GM12801 (cell line): ENCODE measurements around the gene AGO1.

Source experiments
- CTCF ChIP-seq: IDR thresholded peaks from one replicate; pipeline ENCODE4 v1.5.1; 2011; ENCODE audit warnings: control low read depth; ENCODE audit not compliant: insufficient read length; ENCODE audit errors: extremely low read depth

AGO1 gene

DNA sequence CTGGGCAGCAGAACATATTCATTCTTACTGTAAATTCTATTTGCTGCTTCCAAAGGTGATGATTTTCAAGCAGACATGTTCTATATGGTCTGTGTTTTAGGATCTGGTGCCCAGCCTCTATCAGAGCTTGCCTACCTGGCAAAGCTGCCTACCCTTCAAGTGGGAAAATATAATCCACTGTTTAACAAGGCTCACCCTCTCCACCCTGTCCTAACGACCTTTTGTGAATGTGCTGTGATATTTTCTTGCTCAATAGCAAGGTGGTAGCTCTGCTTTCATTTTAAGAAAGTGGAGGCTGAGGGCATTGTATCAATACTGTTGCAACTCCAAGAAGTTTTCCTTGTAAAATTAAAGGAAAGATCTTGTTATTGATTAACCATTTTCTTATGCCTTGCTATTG is 26.0 kb upstream of the AGO1 start:
- TF ChIP-seq CTCF = no peak

DNA sequence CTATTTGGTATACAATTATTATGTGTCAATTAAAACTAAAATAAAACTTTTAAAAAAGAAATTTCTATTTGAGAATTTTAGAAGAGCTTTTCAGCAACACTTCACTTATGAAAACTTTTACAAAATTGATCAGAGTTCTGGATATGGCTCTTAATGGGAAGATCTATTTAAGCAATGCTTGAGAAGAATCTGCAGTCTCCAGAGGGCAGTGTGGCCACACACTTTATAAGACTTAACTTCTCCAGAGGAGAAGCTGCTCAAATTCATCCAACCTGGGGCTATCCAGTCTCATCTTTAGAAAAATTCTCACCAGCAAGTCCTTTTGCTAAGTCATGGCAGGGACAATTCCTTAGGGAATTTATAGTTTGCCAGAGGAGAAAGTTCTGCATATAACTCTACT is 25.2 kb upstream of the AGO1 start:
- no peak for TF ChIP-seq CTCF

DNA sequence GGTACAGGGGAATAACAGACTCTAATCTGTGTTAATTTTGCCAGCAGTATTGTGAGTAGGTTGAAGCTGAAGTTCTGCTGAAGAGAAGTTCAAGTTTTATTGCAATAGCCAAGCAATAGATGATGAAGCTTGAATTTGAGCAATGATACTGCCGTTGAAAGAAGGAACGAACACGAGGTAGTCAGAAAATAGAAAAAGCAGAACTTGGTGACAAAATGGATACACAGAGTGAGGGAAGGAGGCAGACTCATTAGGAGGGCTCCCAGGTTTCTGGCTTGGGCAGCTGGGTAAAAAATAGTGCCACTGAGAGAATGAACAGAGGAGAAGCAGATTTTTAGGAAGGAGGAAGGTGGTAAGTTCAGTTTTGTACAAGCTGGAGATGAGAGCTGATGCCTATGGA is 22.3 kb upstream of the AGO1 start:
- no peak for TF ChIP-seq CTCF

- TF ChIP-seq CTCF = no peak
Measured at GRCh38 chr1:35863136-35863535, 19.9 kb upstream of the AGO1 start.

DNA sequence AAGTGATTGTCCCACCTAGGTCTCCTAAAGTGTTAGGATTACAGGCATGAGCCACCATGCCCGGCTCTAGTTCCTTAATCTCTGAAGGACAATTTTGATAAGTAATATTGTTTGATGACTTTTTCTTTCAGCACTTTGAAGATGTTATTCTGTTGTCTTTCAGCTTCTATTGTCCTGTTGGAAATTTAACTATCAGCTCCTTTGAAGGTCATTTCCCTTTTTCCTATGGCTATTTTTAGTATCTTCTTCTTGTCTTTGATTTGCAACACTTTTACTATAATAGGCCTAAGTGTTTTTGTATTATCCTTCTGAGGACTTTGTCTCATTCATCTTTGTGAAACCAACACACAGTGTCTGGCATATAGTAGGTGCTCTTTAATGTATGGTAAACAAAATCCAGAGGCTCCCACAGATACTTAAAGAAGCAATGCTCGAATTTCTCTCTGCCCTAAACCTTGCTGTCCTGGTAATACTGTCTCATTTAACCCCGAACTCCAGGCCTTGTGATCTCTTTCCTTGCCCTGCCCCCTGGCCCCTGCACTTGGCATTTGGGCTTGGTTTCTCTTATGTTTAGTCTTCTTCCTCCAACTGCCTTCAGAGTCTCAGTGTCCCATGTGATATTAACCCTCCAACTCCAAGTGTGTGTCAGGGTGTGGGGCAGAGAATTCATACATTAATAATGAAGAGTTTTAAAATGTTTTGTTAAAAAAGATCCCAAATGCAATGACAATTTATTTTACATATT is 19.0 kb upstream of the AGO1 start:
- TF ChIP-seq CTCF = no peak

DNA sequence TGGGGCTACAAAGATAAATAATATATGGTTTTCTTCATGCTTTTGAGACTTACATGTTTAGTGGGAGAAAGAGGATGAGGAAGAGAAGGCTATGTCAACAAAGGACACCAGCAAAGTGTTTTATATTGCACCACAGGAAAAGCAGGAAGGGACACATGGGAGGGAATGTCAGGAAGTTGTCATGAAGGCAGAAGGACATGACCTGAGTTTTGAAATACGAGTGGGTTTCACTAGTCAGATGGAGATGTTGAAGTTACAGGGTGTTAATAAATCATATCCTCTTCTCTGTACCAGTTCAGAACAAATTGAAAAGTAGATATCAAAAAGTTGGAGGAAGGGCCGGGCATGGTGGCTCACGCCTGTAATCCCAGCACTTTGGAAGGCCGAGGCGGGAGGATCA is 18.2 kb upstream of the AGO1 start:
- TF ChIP-seq CTCF = no peak

- no peak for TF ChIP-seq CTCF
Measured at GRCh38 chr1:35866991-35867390, 16.0 kb upstream of the AGO1 start.
